Mucosa of rectum (tissue), 2 donors: ENCODE data around the gene JAZF1.
"Not testable (repeated sequence)": the region's sequence is repeated elsewhere in the genome, so short reads cannot be mapped to it uniquely, and the experiment has no call there.

Experiments
- H3K27ac ChIP-seq, 2 donors: one replicate each; pipeline ENCODE4 v1.7.0; 2013; ENCODE audit warnings: inconsistent platforms in 2 of 2, low read depth in 2 of 2, low read length in 2 of 2
- H3K27me3 ChIP-seq, 2 donors: one replicate each; pipeline ENCODE4 v1.7.0; 2013; ENCODE audit warnings: low read length in 2 of 2; ENCODE audit not compliant: control insufficient read depth in 2 of 2, insufficient read depth in 2 of 2
- H3K36me3 ChIP-seq, 2 donors: one replicate each; pipeline ENCODE4 v1.7.0; 2013; ENCODE audit warnings: low read length in 2 of 2; ENCODE audit not compliant: control insufficient read depth in 2 of 2, insufficient read depth in 2 of 2
- H3K4me1 ChIP-seq, 2 donors: one replicate each; pipeline ENCODE4 v1.7.0; 2013; ENCODE audit warnings: low read length in 2 of 2, mild to moderate bottlenecking in 1 of 2; ENCODE audit not compliant: control insufficient read depth in 2 of 2, insufficient read depth in 2 of 2
- H3K4me3 ChIP-seq, 2 donors: one replicate each; pipeline ENCODE4 v1.7.0; 2013; ENCODE audit warnings: low read length in 2 of 2
- H3K9ac ChIP-seq, 2 donors: one replicate each; pipeline ENCODE4 v1.7.0; 2013; ENCODE audit warnings: low read length in 2 of 2, low read depth in 1 of 2, mild to moderate bottlenecking in 1 of 2
- H3K9me3 ChIP-seq, 2 donors: one replicate each; pipeline ENCODE4 v1.7.0; 2013; ENCODE audit warnings: low read length in 2 of 2; ENCODE audit not compliant: control insufficient read depth in 2 of 2
- donor health status: healthy.
- donor health status: Normal muscosa, but diverticular disease.

Gene JAZF1

DNA sequence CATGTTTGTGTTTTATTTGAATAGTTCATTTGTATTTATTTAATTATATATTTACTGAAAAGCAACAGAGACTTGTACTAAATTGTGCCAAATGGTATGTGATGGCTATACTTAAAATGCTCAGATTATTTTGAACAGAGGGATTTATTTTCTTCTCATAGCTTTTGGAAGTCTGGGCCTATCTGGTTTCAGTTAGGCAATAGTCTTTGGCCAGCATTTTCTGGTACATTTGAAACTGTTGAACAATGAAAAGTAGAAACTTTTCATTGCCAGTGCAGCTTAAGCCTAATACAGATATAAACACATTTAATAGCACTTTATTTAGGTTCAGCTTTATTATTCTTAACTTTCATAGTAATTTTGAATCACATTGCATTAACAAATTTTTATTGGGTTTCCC, 252.6 kb downstream of the JAZF1 start:
- H3K36me3 ChIP-seq: no peaks in the 10 kb centered on the region
- peaks cover 0 to 3% of the 10 kb centered on the region in 2 donors for H3K4me1 ChIP-seq
- H3K27me3 ChIP-seq: no peaks in the 10 kb centered on the region
- no peak overlapping the region for H3K9ac ChIP-seq
- H3K9me3 ChIP-seq: no peaks in the 10 kb centered on the region
- no peak overlapping the region for H3K27ac ChIP-seq
- H3K4me3 ChIP-seq: no peak overlapping the region

- no peak overlapping the region for H3K27ac ChIP-seq
- peaks cover 5 to 10% of the 10 kb centered on the region in 2 donors for H3K4me1 ChIP-seq
- no peak overlapping the region for H3K9ac ChIP-seq
- no peaks in the 10 kb centered on the region for H3K9me3 ChIP-seq
- no peaks in the 10 kb centered on the region for H3K27me3 ChIP-seq
- H3K36me3 ChIP-seq: no peaks in the 10 kb centered on the region
- no peak overlapping the region for H3K4me3 ChIP-seq
These were observed 254.9 kb downstream of the JAZF1 start for GRCh38 chr7:27925573-27926201.

- H3K27me3 ChIP-seq: no peaks in the 10 kb centered on the region
- H3K27ac ChIP-seq: no peak overlapping the region
- no peaks in the 10 kb centered on the region for H3K9me3 ChIP-seq
- H3K4me1 ChIP-seq: peaks cover 5 to 10% of the 10 kb centered on the region in 2 donors
- no peaks in the 10 kb centered on the region for H3K36me3 ChIP-seq
- H3K4me3 ChIP-seq: no peak overlapping the region
- H3K9ac ChIP-seq: no peak overlapping the region
These were observed 257.0 kb downstream of the JAZF1 start for GRCh38 chr7:27923642-27923980.

- Histone ChIP-seq H3K27me3 (no peaks in the 10 kb centered on the region), H3K36me3 (no peaks in the 10 kb centered on the region), H3K4me1 (peaks cover 5 to 10% of the 10 kb centered on the region in 2 donors), H3K27ac (no peak overlapping the region), H3K4me3 (no peak overlapping the region), H3K9ac (no peak overlapping the region), H3K9me3 (no peaks in the 10 kb centered on the region)
These were observed 257.5 kb downstream of the JAZF1 start for GRCh38 chr7:27922907-27923641.

DNA sequence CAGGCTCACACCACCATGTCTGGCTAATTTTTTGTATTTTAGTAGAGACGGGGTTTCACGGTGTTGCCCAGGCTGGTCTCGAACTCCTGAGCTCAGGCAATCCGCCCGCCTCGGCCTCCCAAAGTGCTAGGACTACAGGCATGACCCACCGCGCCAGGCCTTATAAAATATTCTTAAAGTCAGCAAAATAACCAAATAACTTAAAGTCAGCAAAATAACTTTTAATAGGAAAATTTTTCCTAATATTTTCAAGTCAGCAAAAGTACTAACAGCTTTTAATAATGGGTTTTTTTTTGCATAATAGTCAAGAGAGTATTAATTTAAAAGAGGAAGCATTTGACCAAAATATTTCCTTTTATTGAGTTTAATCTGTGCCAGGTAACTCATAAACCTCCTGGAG, 258.2 kb downstream of the JAZF1 start:
- H3K36me3 ChIP-seq, H3K4me3 ChIP-seq, H3K9ac ChIP-seq, H3K9me3 ChIP-seq, H3K27ac ChIP-seq, H3K27me3 ChIP-seq, H3K4me1 ChIP-seq: not testable (repeated sequence)

GRCh38 chr7:27921081-27921836, 259.3 kb downstream of the JAZF1 start:
- Histone ChIP-seq H3K27ac (no peak overlapping the region), H3K4me1 (peaks cover 5 to 10% of the 10 kb centered on the region in 2 donors)

DNA sequence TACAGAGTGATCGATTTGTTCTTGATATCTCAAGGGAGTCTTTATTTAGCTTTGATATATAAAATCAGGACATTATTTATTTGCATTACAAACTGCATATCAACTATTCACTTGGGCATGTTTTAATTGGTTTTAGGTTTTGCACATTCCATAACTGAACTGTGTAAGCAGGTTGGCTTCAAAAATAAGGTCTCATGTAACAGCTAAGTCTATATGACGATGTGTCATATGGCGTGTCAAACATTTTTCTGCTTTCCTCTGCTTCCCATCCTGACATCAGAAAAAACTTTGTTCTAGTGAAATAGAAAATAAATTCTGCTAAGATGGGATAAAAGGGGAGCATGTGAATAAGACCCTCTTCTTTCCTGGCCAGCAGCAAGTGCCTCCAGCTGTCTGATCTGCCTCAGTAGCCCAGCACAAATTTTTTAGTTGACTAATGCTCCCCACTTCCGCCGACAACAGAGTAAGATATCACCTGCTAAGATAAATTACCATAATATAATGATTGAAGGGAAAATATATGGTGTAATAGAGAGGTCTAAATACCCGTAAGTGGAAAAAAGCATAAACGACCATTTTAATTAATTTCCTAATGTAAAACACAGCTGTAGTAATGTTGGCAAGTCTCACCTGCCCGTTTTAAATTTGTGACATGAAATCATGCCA, 260.2 kb downstream of the JAZF1 start:
- no peaks in the 10 kb centered on the region for H3K9me3 ChIP-seq
- peak overlapping the region in 1 of 2 donors; percentile 39 for H3K4me3 ChIP-seq
- no peak overlapping the region for H3K9ac ChIP-seq
- H3K4me1 ChIP-seq: peaks cover 5 to 10% of the 10 kb centered on the region in 2 donors
- H3K27me3 ChIP-seq: no peaks in the 10 kb centered on the region
- no peak overlapping the region for H3K27ac ChIP-seq
- no peaks in the 10 kb centered on the region for H3K36me3 ChIP-seq

More at GRCh38 chr7:27921081-27921836, 259.3 kb downstream of the JAZF1 start:
- H3K36me3 ChIP-seq: no peaks in the 10 kb centered on the region
- H3K4me3 ChIP-seq: peak overlapping the region; percentile 39 to 45
- H3K9ac ChIP-seq: peak overlapping the region in 1 of 2 donors; percentile 36
- H3K27me3 ChIP-seq: no peaks in the 10 kb centered on the region
- no peaks in the 10 kb centered on the region for H3K9me3 ChIP-seq

GRCh38 chr7:27918503-27918902, 262.1 kb downstream of the JAZF1 start:
- Histone ChIP-seq H3K27ac (no peak overlapping the region), H3K27me3 (no peaks in the 10 kb centered on the region), H3K9ac (no peak overlapping the region), H3K36me3 (no peaks in the 10 kb centered on the region), H3K4me3 (no peak overlapping the region), H3K4me1 (peaks cover 5 to 8% of the 10 kb centered on the region in 2 donors), H3K9me3 (no peaks in the 10 kb centered on the region)

DNA sequence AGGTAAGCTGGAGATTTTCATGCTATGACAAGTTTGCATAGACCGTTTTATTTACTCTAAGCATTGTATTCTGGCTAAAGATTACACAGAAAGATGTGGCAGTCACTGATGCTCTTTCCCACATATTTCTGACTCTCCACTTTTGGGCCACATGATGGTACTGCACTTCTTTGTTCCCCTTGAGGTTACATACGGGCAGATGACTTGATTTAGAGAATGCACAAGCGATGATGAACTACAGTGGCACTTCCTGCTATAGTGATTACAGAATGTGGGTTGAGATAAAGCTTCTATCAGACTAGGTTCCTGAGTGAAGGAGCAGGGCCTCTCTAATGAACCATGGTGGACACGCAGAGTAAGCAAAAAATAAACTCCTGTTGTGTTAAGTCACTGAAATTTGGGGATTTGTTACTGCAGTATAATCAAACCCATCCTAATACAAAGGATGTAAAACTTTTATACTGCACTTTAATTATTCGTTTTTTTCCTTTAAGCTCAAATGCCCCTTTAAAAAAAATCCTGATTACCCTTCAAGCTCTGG, 262.8 kb downstream of the JAZF1 start:
- Histone ChIP-seq H3K36me3 (no peaks in the 10 kb centered on the region), H3K9ac (no peak overlapping the region), H3K27ac (no peak overlapping the region), H3K9me3 (no peaks in the 10 kb centered on the region), H3K4me3 (no peak overlapping the region), H3K27me3 (no peaks in the 10 kb centered on the region), H3K4me1 (peaks cover 5 to 6% of the 10 kb centered on the region in 2 donors)
